ENCODE measurements around the gene TBC1D14.
A peak's percentile ranks its signal among the peaks of the same experiment; 100 is the strongest.

TBC1D14 gene

GRCh38 chr4:7048642-7049041 lies 139.0 kb downstream of the TBC1D14 start:
- DNase-seq, result no peak

- no peak for DNase-seq
These were observed 139.7 kb downstream of the TBC1D14 start for GRCh38 chr4:7049295-7049694.

- DNase-seq, result no peak
These were observed 140.1 kb downstream of the TBC1D14 start for GRCh38 chr4:7049739-7050138.

GRCh38 chr4:7050481-7051143 lies 141.0 kb downstream of the TBC1D14 start:
- no peak for DNase-seq

- DNase-seq, result no peak
These were observed 141.5 kb downstream of the TBC1D14 start for GRCh38 chr4:7051144-7051495.

GRCh38 chr4:7051905-7052304 lies 142.3 kb downstream of the TBC1D14 start:
- DNase-seq, result no peak

- DNase-seq, result no peak
These were observed 142.7 kb downstream of the TBC1D14 start for GRCh38 chr4:7052313-7052712.

GRCh38 chr4:7052923-7053715 lies 143.5 kb downstream of the TBC1D14 start:
- no peak for DNase-seq

GRCh38 chr4:7054106-7054880 lies 144.7 kb downstream of the TBC1D14 start:
- no peak for DNase-seq

- no peak for DNase-seq
These were observed 145.7 kb downstream of the TBC1D14 start for GRCh38 chr4:7055111-7055989.

GRCh38 chr4:7055990-7056325 lies 146.3 kb downstream of the TBC1D14 start:
- no peak for DNase-seq

GRCh38 chr4:7058792-7059191 lies 149.2 kb downstream of the TBC1D14 start:
- no peak for DNase-seq

- no peak for DNase-seq
These were observed 150.0 kb downstream of the TBC1D14 start for GRCh38 chr4:7059662-7060061.

- no peak for DNase-seq
These were observed 150.9 kb downstream of the TBC1D14 start for GRCh38 chr4:7060346-7061150.

GRCh38 chr4:7061815-7062214 lies 152.2 kb downstream of the TBC1D14 start:
- no peak for DNase-seq

GRCh38 chr4:7062816-7063215 lies 153.2 kb downstream of the TBC1D14 start:
- no peak for DNase-seq

GRCh38 chr4:7063362-7063761 lies 153.7 kb downstream of the TBC1D14 start:
- no peak for DNase-seq

- DNase-seq, result no peak
These were observed 156.4 kb downstream of the TBC1D14 start for GRCh38 chr4:7066006-7066405.

GRCh38 chr4:7066493-7066892 lies 156.9 kb downstream of the TBC1D14 start:
- no peak for DNase-seq

- no peak for DNase-seq
These were observed 157.5 kb downstream of the TBC1D14 start for GRCh38 chr4:7067126-7067451.

GRCh38 chr4:7067452-7068278 lies 158.0 kb downstream of the TBC1D14 start, which contains the start of gene GRPEL1:
Gene GRPEL1 (minus strand): TSS chr4:7068064. CDS start chr4:7068032, 32 bp downstream.
- DNase-seq, result peak; percentile 98
